Spleen (tissue), 11 donors: ENCODE measurements around the gene ZNF618. TPM values are rescaled to one million over a fixed set of nuclear protein-coding genes. Genes with fewer than 3 reads are reported as not detected.

Source experiments
- DNase-seq: peaks from one replicate; pipeline ENCODE4 v3.0.0-alpha.2; 2020
- H3K27ac ChIP-seq, 8 donors: fragments of 200-600 bp; sonication (generic) in 7 of 8; 1 replicate in 4 of 8; 2 replicates in 4 of 8; pipeline versions ENCODE4 v1.5.0 to v1.8.0; 2016 to 2021; ENCODE audit warnings: inconsistent platforms in 4 of 8, mild to moderate bottlenecking in 4 of 8, moderate library complexity in 1 of 8
- H3K27me3 ChIP-seq, 7 donors: fragments of 200-600 bp; sonication (generic) in 6 of 7; replicated peaks in 1 of 7; 1 replicate in 4 of 7; 2 replicates in 3 of 7; pipeline versions ENCODE4 v1.5.0 to v1.8.0; 2016 to 2021; ENCODE audit warnings: inconsistent platforms in 3 of 7, mild to moderate bottlenecking in 1 of 7
- H3K36me3 ChIP-seq, 6 donors: fragments of 200-600 bp; sonication (generic) in 5 of 6; 1 replicate in 4 of 6; 2 replicates in 2 of 6; pipeline versions ENCODE4 v1.5.0 to v1.8.0; 2016 to 2021; ENCODE audit warnings: inconsistent platforms in 2 of 6
- H3K4me1 ChIP-seq, 6 donors: fragments of 200-600 bp; sonication (generic) in 5 of 6; 1 replicate in 3 of 6; 2 replicates in 3 of 6; pipeline versions ENCODE4 v1.5.0 to v1.8.0; 2016 to 2021; ENCODE audit warnings: inconsistent platforms in 3 of 6
- H3K4me3 ChIP-seq, 8 donors: fragments of 200-600 bp; sonication (generic) in 7 of 8; 1 replicate in 4 of 8; 2 replicates in 4 of 8; pipeline versions ENCODE4 v1.5.0 to v1.8.0; 2016 to 2021; ENCODE audit warnings: inconsistent platforms in 4 of 8, mild to moderate bottlenecking in 4 of 8, moderate library complexity in 2 of 8
- H3K9me3 ChIP-seq, 8 donors: fragments of 200-600 bp; sonication (generic) in 7 of 8; 1 replicate in 4 of 8; 2 replicates in 4 of 8; pipeline versions ENCODE4 v1.5.0 to v1.8.0; 2016 to 2021; ENCODE audit warnings: inconsistent platforms in 4 of 8
- POLR2A ChIP-seq, 3 donors: fragments of 450-650 bp; IDR thresholded peaks; one replicate each; pipeline ENCODE4 v1.5.1; 2017; ENCODE audit warnings: antibody characterized with exemption in 3 of 3, mild to moderate bottlenecking in 1 of 3
- POLR2AphosphoS5 ChIP-seq, 3 donors: sonication (generic); formaldehyde crosslinking; IDR thresholded peaks; one replicate each; pipeline ENCODE4 v1.5.1; 2017; ENCODE audit warnings: antibody characterized with exemption in 3 of 3
- WGBS, 5 donors: extraction: QIAGEN DNeasy Blood & Tissue Kit in 3 of 5; methylation state at CpG; one replicate each; pipeline versions ENCODE4 v1.1.5 to v1.1.7; 2013 to 2018; 5-methylcytosine and 5-hydroxymethylcytosine counted together
- intact Hi-C: fragments of 100-400 bp; cut with DNase I; formaldehyde crosslinking; loops from one replicate; pipeline ENCODE4 v1.15.0; 2023; ENCODE audit warnings: low total_unique reads
- polyA plus RNA-seq, 3 donors: library from polyadenylated mRNA; stranded (reverse); fragments of 200-250 nt; gene quantifications; one replicate each; pipeline ENCODE4 v1.2.1, GENCODE V29; 2013
- total RNA-seq, 7 donors: library from RNA; depleted of rRNA in 3 of 7; stranded (reverse); fragments of >200 nt in 3 of 7; fragmentation: NEBNext Ultra II Directional in 4 of 7; extraction: Animal tissue kit (Norgen Biotek cat#: 25700) in 4 of 7; gene quantifications; one replicate each; pipeline versions ENCODE4 v1.1.0 to v1.2.1, GENCODE V29; 2016 to 2021
- TF ChIP-seq, protein P1 (sequence below), 11 experiments: fragments of 200-600 bp in 7 of 11; fragments of 450-650 bp in 4 of 11; sonication (generic) in 4 of 11; IDR thresholded peaks in 8 of 11; conservative IDR thresholded peaks in 3 of 11; 1 replicate in 7 of 11; 2 replicates in 4 of 11; pipeline versions ENCODE4 v1.4.0 to v1.8.0; 2016 to 2021; ENCODE audit warnings: antibody characterized with exemption in 11 of 11, inconsistent platforms in 4 of 11, mild to moderate bottlenecking in 1 of 11
- donor health status: healthy with polysubstance abuse.
- donor health status: DM: no; HTN: no; CAD: no; lungs with moderate emphysema.
- donor health status: DM: no; HTN: no; CAD: no.
- donor health status: Bipolar disorder and iron deficiency.
- donor health status: healthy.
- donor health status: DM: no; HTN: no; CAD: no.
- donor health status: DM: yes; HTN: yes; CAD: no.

The ZNF618 gene
- total and polyA plus RNA-seq, 10 donors, result 0.58 to 14.8 (median 8.4) TPM

- intact Hi-C loops, result loop anchor here (10.0 kb wide), 1 partner anchor 113 kb away; no protein-coding TSS in a partner anchor
- TF ChIP-seq, protein P1, sequence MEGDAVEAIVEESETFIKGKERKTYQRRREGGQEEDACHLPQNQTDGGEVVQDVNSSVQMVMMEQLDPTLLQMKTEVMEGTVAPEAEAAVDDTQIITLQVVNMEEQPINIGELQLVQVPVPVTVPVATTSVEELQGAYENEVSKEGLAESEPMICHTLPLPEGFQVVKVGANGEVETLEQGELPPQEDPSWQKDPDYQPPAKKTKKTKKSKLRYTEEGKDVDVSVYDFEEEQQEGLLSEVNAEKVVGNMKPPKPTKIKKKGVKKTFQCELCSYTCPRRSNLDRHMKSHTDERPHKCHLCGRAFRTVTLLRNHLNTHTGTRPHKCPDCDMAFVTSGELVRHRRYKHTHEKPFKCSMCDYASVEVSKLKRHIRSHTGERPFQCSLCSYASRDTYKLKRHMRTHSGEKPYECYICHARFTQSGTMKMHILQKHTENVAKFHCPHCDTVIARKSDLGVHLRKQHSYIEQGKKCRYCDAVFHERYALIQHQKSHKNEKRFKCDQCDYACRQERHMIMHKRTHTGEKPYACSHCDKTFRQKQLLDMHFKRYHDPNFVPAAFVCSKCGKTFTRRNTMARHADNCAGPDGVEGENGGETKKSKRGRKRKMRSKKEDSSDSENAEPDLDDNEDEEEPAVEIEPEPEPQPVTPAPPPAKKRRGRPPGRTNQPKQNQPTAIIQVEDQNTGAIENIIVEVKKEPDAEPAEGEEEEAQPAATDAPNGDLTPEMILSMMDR (IDR thresholded peaks at IDR 0.05 in 8 of 11, conservative IDR thresholded peaks at IDR 0.05 in 3 of 11), result no peak
- TF ChIP-seq POLR2A (IDR thresholded peaks at IDR 0.05) (no peak), POLR2AphosphoS5 (IDR thresholded peaks at IDR 0.05) (no peak)
Measured at GRCh38 chr9:113998114-113998513, 122.0 kb downstream of the ZNF618 start.

GRCh38 chr9:113998525-113999255 is 122.6 kb downstream of the ZNF618 start:
- Histone ChIP-seq H3K4me1 (peaks cover 8 to 26% (median 16%) of the 10 kb centered on the region in 6 donors), H3K27me3 (no peaks in the 10 kb centered on the region), H3K4me3 (no peak overlapping the region), H3K36me3 (peaks cover 0 to 26% (median 2%) of the 10 kb centered on the region in 6 donors), H3K27ac (no peak overlapping the region), H3K9me3 (no peaks in the 10 kb centered on the region)
- intact Hi-C loops, result loop anchor here (10.0 kb wide), 1 partner anchor 114 kb away; no protein-coding TSS in a partner anchor
- TF ChIP-seq POLR2AphosphoS5 (IDR thresholded peaks at IDR 0.05) (no peak), POLR2A (IDR thresholded peaks at IDR 0.05) (no peak)
- TF ChIP-seq, protein P1 (IDR thresholded peaks at IDR 0.05 in 8 of 11, conservative IDR thresholded peaks at IDR 0.05 in 3 of 11), result no peak
- no peak for DNase-seq
- 80 to 86% (median 83%) methylated on average over 16 of the region's 16 CpGs for WGBS, 5 donors

More at GRCh38 chr9:113998114-113998513, 122.0 kb downstream of the ZNF618 start:
- Histone ChIP-seq H3K36me3 (peaks cover 0 to 24% (median 2%) of the 10 kb centered on the region in 6 donors), H3K9me3 (no peaks in the 10 kb centered on the region), H3K4me1 (peaks cover 14 to 30% (median 19%) of the 10 kb centered on the region in 6 donors), H3K27ac (no peak overlapping the region), H3K4me3 (no peak overlapping the region), H3K27me3 (no peaks in the 10 kb centered on the region)
- DNase-seq, result no peak
- 91 to 93% (median 92%) methylated on average over 11 of the region's 11 CpGs for WGBS, 5 donors

GRCh38 chr9:113999256-114000062 is 123.3 kb downstream of the ZNF618 start:
- H3K27me3 ChIP-seq, result no peaks in the 10 kb centered on the region
- peaks cover 0 to 26% (median 2%) of the 10 kb centered on the region in 6 donors for H3K36me3 ChIP-seq
- intact Hi-C loops, result loop anchor here (10.0 kb wide), 1 partner anchor 115 kb away; no protein-coding TSS in a partner anchor
- no peak overlapping the region for H3K4me3 ChIP-seq
- TF ChIP-seq POLR2A (IDR thresholded peaks at IDR 0.05) (no peak), POLR2AphosphoS5 (IDR thresholded peaks at IDR 0.05) (no peak)
- TF ChIP-seq, protein P1 (IDR thresholded peaks at IDR 0.05 in 8 of 11, conservative IDR thresholded peaks at IDR 0.05 in 3 of 11), result no peak
- no peak for DNase-seq
- H3K9me3 ChIP-seq, result no peaks in the 10 kb centered on the region
- 85 to 91% (median 87%) methylated on average over 16 to 17 of the region's 17 CpGs for WGBS, 5 donors
- no peak overlapping the region for H3K27ac ChIP-seq
- H3K4me1 ChIP-seq, result peaks cover 4 to 26% (median 13%) of the 10 kb centered on the region in 6 donors
